ENCODE results near the gene SMARCAL1.

SMARCAL1 gene

GRCh38 chr2:216392945-216393840 is 19.1 kb upstream of the SMARCAL1 start:
- DNase-seq (ENCODE audit: low spot score): no peak

GRCh38 chr2:216394881-216395280 is 17.4 kb upstream of the SMARCAL1 start:
- no peak for DNase-seq (ENCODE audit: low spot score)

GRCh38 chr2:216399621-216400020 is 12.7 kb upstream of the SMARCAL1 start:
- no peak for DNase-seq (ENCODE audit: low spot score)

- no peak for DNase-seq (ENCODE audit: low spot score)
Measured at GRCh38 chr2:216402751-216403150, 9.5 kb upstream of the SMARCAL1 start.

GRCh38 chr2:216404010-216404618 is 8.2 kb upstream of the SMARCAL1 start:
- DNase-seq (ENCODE audit: low spot score): peak; percentile 63

GRCh38 chr2:216405588-216405987 is 6.7 kb upstream of the SMARCAL1 start:
- DNase-seq (ENCODE audit: low spot score): no peak

- no peak for DNase-seq (ENCODE audit: low spot score)
Measured at GRCh38 chr2:216406826-216407225, 5.5 kb upstream of the SMARCAL1 start.

- no peak for DNase-seq (ENCODE audit: low spot score)
Measured at GRCh38 chr2:216408426-216409290, 3.6 kb upstream of the SMARCAL1 start.

- peak; percentile 12 for DNase-seq (ENCODE audit: low spot score)
Measured at GRCh38 chr2:216410550-216410949, 1.7 kb upstream of the SMARCAL1 start.

- DNase-seq (ENCODE audit: low spot score): no peak
Measured at GRCh38 chr2:216413882-216414281, 1.6 kb downstream of the SMARCAL1 start.

GRCh38 chr2:216414772-216415319 is 2.6 kb downstream of the SMARCAL1 start:
- no peak for DNase-seq (ENCODE audit: low spot score)

GRCh38 chr2:216415541-216415940 is 3.3 kb downstream of the SMARCAL1 start:
- no peak for DNase-seq (ENCODE audit: low spot score)

- DNase-seq (ENCODE audit: low spot score): no peak
Measured at GRCh38 chr2:216416571-216417307, 4.5 kb downstream of the SMARCAL1 start.

GRCh38 chr2:216418981-216419380 is 6.7 kb downstream of the SMARCAL1 start:
- DNase-seq (ENCODE audit: low spot score): no peak

GRCh38 chr2:216420367-216421101 is 8.2 kb downstream of the SMARCAL1 start:
- DNase-seq (ENCODE audit: low spot score): no peak

GRCh38 chr2:216423071-216423470 is 10.8 kb downstream of the SMARCAL1 start:
- DNase-seq (ENCODE audit: low spot score): no peak

GRCh38 chr2:216424274-216424673 is 12.0 kb downstream of the SMARCAL1 start:
- no peak for DNase-seq (ENCODE audit: low spot score)

- DNase-seq (ENCODE audit: low spot score): no peak
Measured at GRCh38 chr2:216425008-216425787, 12.9 kb downstream of the SMARCAL1 start.

- DNase-seq (ENCODE audit: low spot score): no peak
Measured at GRCh38 chr2:216426166-216426777, 14.0 kb downstream of the SMARCAL1 start.

- DNase-seq (ENCODE audit: low spot score): no peak
Measured at GRCh38 chr2:216426938-216427337, 14.7 kb downstream of the SMARCAL1 start.
